Activated CD4-positive, alpha-beta memory T cell treated with anti-CD3 and anti-CD28 coated beads for 36 hours (primary cell): Measurements from ENCODE around the gene SPATA46. TPM values are rescaled to one million over a fixed set of nuclear protein-coding genes. Genes with fewer than 3 reads are reported as not detected.
A peak's percentile ranks its signal among the peaks of the same experiment; 100 is the strongest.

ENCODE experiments used
- CTCF ChIA-PET: fragments of 350-600 bp; sonication (Branson Sonifier 250); formaldehyde crosslinking; loops from one replicate; lab custom pipeline; 2021; ENCODE audit warnings: antibody characterized with exemption, inconsistent platforms; lab: Charles Lee
- POLR2A ChIA-PET: fragments of 350-600 bp; sonication (Branson Sonifier 250); formaldehyde crosslinking; loops from one replicate; lab custom pipeline; 2021; ENCODE audit warnings: antibody characterized with exemption; lab: Charles Lee
- DNase-seq: peaks from one replicate; pipeline ENCODE4 v3.0.0-alpha.2; 2020
- H3K27ac Mint-ChIP-seq: one replicate; pipeline ENCODE4 v1.8.0; 2021; ENCODE audit warnings: mixed read lengths
- H3K27me3 Mint-ChIP-seq: one replicate; pipeline ENCODE4 v1.8.0; 2021; ENCODE audit warnings: mixed read lengths
- H3K36me3 Mint-ChIP-seq: one replicate; pipeline ENCODE4 v1.8.0; 2021; ENCODE audit warnings: mixed read lengths
- H3K4me1 Mint-ChIP-seq: one replicate; pipeline ENCODE4 v1.8.0; 2021; ENCODE audit warnings: low read depth, mixed read lengths
- H3K4me3 Mint-ChIP-seq: one replicate; pipeline ENCODE4 v1.8.0; 2021; ENCODE audit warnings: mild to moderate bottlenecking, mixed read lengths
- H3K9me3 Mint-ChIP-seq: one replicate; pipeline ENCODE4 v1.8.0; 2021; ENCODE audit warnings: mixed read lengths
- intact Hi-C: fragments of 100-400 bp; cut with micrococcal nuclease; formaldehyde crosslinking; loops from one replicate; pipeline ENCODE4 v1.15.1; 2023
- total RNA-seq, 2 experiments: library from RNA; stranded (reverse); gene quantifications; one replicate each; pipeline ENCODE4 v1.2.3, GENCODE V29; 2021

The SPATA46 gene
- total RNA-seq, 2 experiments from 2014 or later: not detected

DNA sequence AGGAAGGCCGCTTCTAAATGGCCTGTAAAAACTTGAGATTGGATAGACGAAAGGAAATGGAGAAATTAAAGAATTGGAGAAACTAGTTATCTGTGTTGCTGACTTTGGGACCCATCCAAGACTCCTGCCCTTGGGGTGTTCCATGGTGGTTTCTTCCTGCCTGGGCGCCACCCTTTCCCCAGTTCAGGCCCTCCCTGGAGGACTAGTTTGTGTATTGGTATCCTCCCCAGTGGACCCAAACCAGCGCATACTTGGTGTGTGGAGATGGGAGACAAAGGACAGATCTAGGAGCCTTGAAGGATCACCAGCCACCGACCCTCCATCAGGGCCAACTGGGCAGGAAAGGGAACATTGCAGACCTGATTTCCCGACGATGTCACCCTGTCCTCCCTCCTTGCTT lies 7.1 kb downstream of the SPATA46 start:
- H3K4me3 Mint-ChIP-seq: no peak overlapping the region
- ChIA-PET POLR2A (no interaction called here), CTCF (no interaction called here)
- no peaks in the 10 kb centered on the region for H3K9me3 Mint-ChIP-seq
- H3K27ac Mint-ChIP-seq: no peak overlapping the region
- no peak for DNase-seq
- H3K4me1 Mint-ChIP-seq: no peaks in the 10 kb centered on the region
- H3K27me3 Mint-ChIP-seq: no peaks in the 10 kb centered on the region
- no peaks in the 10 kb centered on the region for H3K36me3 Mint-ChIP-seq
- intact Hi-C loops: no loop called here

DNA sequence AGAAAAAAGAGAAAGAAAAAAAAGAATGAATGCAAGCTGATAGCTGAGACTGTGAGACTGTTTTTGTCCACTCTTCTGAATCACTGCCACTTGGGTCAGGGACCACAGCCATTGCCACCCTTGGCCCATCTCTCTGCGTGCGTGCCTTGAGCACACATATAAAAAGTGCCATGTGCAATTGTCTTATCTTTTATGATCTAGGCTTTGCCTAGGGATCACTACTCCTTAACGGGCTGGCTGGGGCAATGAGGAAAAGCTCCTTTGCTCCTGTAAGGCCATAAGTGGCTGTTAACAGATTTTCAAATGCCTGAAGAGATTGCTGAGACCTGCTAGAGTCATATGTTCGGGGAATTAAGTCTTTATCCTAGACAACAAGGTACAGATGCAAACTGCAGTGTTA lies 8.2 kb downstream of the SPATA46 start:
- Mint-ChIP-seq H3K27me3 (no peaks in the 10 kb centered on the region), H3K4me1 (no peaks in the 10 kb centered on the region), H3K4me3 (no peak overlapping the region), H3K9me3 (no peaks in the 10 kb centered on the region), H3K36me3 (no peaks in the 10 kb centered on the region), H3K27ac (no peak overlapping the region)
- intact Hi-C loops: no loop called here
- ChIA-PET POLR2A (no interaction called here), CTCF (no interaction called here)
- DNase-seq: no peak

GRCh38 chr1:162367772-162368171 lies 8.9 kb downstream of the SPATA46 start:
- POLR2A ChIA-PET: no interaction called here
- intact Hi-C loops: no loop called here
- no peaks in the 10 kb centered on the region for H3K4me1 Mint-ChIP-seq
- H3K27me3 Mint-ChIP-seq: no peaks in the 10 kb centered on the region
- no peak for DNase-seq
- no peak overlapping the region for H3K4me3 Mint-ChIP-seq
- CTCF ChIA-PET: no interaction called here
- H3K9me3 Mint-ChIP-seq: no peaks in the 10 kb centered on the region
- no peaks in the 10 kb centered on the region for H3K36me3 Mint-ChIP-seq
- no peak overlapping the region for H3K27ac Mint-ChIP-seq

GRCh38 chr1:162367073-162367472 lies 9.6 kb downstream of the SPATA46 start:
- peak overlapping the region; percentile 11 for H3K4me3 Mint-ChIP-seq
- no peak overlapping the region for H3K27ac Mint-ChIP-seq
- H3K9me3 Mint-ChIP-seq: no peaks in the 10 kb centered on the region
- H3K36me3 Mint-ChIP-seq: no peaks in the 10 kb centered on the region
- no peaks in the 10 kb centered on the region for H3K27me3 Mint-ChIP-seq
- no peak for DNase-seq
- ChIA-PET CTCF (no interaction called here), POLR2A (no interaction called here)
- no peaks in the 10 kb centered on the region for H3K4me1 Mint-ChIP-seq
- intact Hi-C loops: no loop called here

GRCh38 chr1:162366671-162367070 lies 10.0 kb downstream of the SPATA46 start:
- ChIA-PET CTCF (no interaction called here), POLR2A (no interaction called here)
- DNase-seq: no peak
- H3K4me3 Mint-ChIP-seq: peak overlapping the region; percentile 11
- H3K36me3 Mint-ChIP-seq: no peaks in the 10 kb centered on the region
- no peaks in the 10 kb centered on the region for H3K27me3 Mint-ChIP-seq
- H3K4me1 Mint-ChIP-seq: no peaks in the 10 kb centered on the region
- H3K9me3 Mint-ChIP-seq: no peaks in the 10 kb centered on the region
- intact Hi-C loops: no loop called here
- H3K27ac Mint-ChIP-seq: no peak overlapping the region

DNA sequence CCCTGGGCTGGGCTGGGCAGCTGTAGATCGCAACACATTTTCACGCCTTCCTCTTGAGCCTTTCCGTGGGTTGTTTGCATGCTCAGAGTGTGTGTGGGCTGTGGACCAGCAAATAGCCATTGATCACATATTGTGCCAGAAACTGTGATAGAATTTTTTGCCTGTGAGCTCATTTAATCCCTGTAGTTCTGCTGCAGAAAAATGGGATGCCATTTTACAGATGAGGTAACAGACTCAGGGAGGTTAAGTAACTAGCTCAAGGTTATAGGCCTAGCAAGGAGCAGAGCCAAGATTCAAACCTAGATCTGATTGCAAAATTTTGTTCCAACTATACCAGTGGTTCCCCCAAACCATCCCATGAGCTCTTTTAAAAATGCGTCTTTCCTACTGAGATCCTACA lies 10.5 kb downstream of the SPATA46 start:
- Mint-ChIP-seq H3K4me3 (no peak overlapping the region), H3K36me3 (no peaks in the 10 kb centered on the region), H3K9me3 (no peaks in the 10 kb centered on the region), H3K27me3 (no peaks in the 10 kb centered on the region), H3K4me1 (no peaks in the 10 kb centered on the region), H3K27ac (no peak overlapping the region)
- no peak for DNase-seq
- intact Hi-C loops: no loop called here
- CTCF ChIA-PET: interaction anchor here (1.0 kb wide), 1 partner anchor 310 kb away, joined by 4 read pairs; no protein-coding TSS in a partner anchor
- POLR2A ChIA-PET: no interaction called here

GRCh38 chr1:162365284-162366020 lies 11.2 kb downstream of the SPATA46 start:
- no peaks in the 10 kb centered on the region for H3K27me3 Mint-ChIP-seq
- no peaks in the 10 kb centered on the region for H3K36me3 Mint-ChIP-seq
- H3K27ac Mint-ChIP-seq: no peak overlapping the region
- no peak overlapping the region for H3K4me3 Mint-ChIP-seq
- no peak for DNase-seq
- ChIA-PET CTCF (interaction anchor here (1.0 kb wide), 1 partner anchor 309 kb away, joined by 4 read pairs; no protein-coding TSS in a partner anchor), POLR2A (no interaction called here)
- no peaks in the 10 kb centered on the region for H3K4me1 Mint-ChIP-seq
- intact Hi-C loops: no loop called here
- H3K9me3 Mint-ChIP-seq: no peaks in the 10 kb centered on the region

GRCh38 chr1:162364498-162364897 lies 12.2 kb downstream of the SPATA46 start:
- no peaks in the 10 kb centered on the region for H3K9me3 Mint-ChIP-seq
- no peak overlapping the region for H3K27ac Mint-ChIP-seq
- no peak overlapping the region for H3K4me3 Mint-ChIP-seq
- H3K27me3 Mint-ChIP-seq: no peaks in the 10 kb centered on the region
- intact Hi-C loops: no loop called here
- H3K4me1 Mint-ChIP-seq: no peaks in the 10 kb centered on the region
- CTCF ChIA-PET: no interaction called here
- no peaks in the 10 kb centered on the region for H3K36me3 Mint-ChIP-seq
- no peak for DNase-seq
- POLR2A ChIA-PET: no interaction called here

DNA sequence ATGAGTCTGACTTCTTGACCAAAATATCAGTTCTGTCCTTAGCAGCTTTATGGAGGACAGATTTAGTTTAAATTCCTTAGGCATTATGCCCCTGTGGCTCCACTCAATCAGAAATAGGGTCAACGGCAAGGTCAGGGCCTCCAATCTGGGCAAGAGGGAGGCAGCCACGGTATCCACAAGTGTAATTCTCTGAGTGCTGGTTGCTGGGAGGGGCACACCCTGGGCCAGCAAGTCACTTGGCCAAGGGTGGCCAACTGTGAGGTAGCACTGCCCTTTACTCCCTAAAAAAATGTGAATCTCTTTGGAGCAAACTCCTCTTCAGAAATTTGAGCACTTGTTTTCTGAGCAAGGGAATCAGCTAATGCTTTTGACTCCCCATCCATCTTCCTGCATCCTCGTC lies 12.8 kb downstream of the SPATA46 start:
- ChIA-PET CTCF (no interaction called here), POLR2A (no interaction called here)
- Mint-ChIP-seq H3K27me3 (no peaks in the 10 kb centered on the region), H3K27ac (no peak overlapping the region), H3K9me3 (no peaks in the 10 kb centered on the region), H3K36me3 (no peaks in the 10 kb centered on the region), H3K4me1 (no peaks in the 10 kb centered on the region), H3K4me3 (no peak overlapping the region)
- intact Hi-C loops: no loop called here
- no peak for DNase-seq

- DNase-seq: no peak
- Mint-ChIP-seq H3K27ac (no peak overlapping the region), H3K9me3 (no peaks in the 10 kb centered on the region), H3K36me3 (no peaks in the 10 kb centered on the region), H3K4me3 (no peak overlapping the region), H3K4me1 (no peaks in the 10 kb centered on the region), H3K27me3 (peaks cover 4% of the 10 kb centered on the region)
- CTCF ChIA-PET: no interaction called here
- intact Hi-C loops: no loop called here
- POLR2A ChIA-PET: no interaction called here
Measured at GRCh38 chr1:162361349-162361748, 15.3 kb downstream of the SPATA46 start.

GRCh38 chr1:162360874-162361260 lies 15.8 kb downstream of the SPATA46 start:
- intact Hi-C loops: no loop called here

GRCh38 chr1:162360237-162360873 lies 16.3 kb downstream of the SPATA46 start:
- H3K27ac Mint-ChIP-seq: no peak overlapping the region
- no peaks in the 10 kb centered on the region for H3K9me3 Mint-ChIP-seq
- no peak overlapping the region for H3K4me3 Mint-ChIP-seq
- CTCF ChIA-PET: no interaction called here
- intact Hi-C loops: no loop called here
- peaks cover 4% of the 10 kb centered on the region for H3K27me3 Mint-ChIP-seq
- no peak for DNase-seq
- no peaks in the 10 kb centered on the region for H3K4me1 Mint-ChIP-seq
- no peaks in the 10 kb centered on the region for H3K36me3 Mint-ChIP-seq
- POLR2A ChIA-PET: no interaction called here

More at GRCh38 chr1:162360874-162361260, 15.8 kb downstream of the SPATA46 start:
- no peaks in the 10 kb centered on the region for H3K4me1 Mint-ChIP-seq
- H3K27ac Mint-ChIP-seq: no peak overlapping the region
- DNase-seq: no peak
- H3K27me3 Mint-ChIP-seq: peaks cover 4% of the 10 kb centered on the region
- no peak overlapping the region for H3K4me3 Mint-ChIP-seq
- ChIA-PET CTCF (no interaction called here), POLR2A (no interaction called here)
- H3K9me3 Mint-ChIP-seq: no peaks in the 10 kb centered on the region
- H3K36me3 Mint-ChIP-seq: no peaks in the 10 kb centered on the region
